ENCODE results near the gene ANOS1. TPM values are rescaled to one million over a fixed set of nuclear protein-coding genes. Genes with fewer than 3 reads are reported as not detected.

Gene ANOS1
- total and polyA plus RNA-seq, 2 experiments from 2014 or later: 10.4 to 22.5 TPM

DNA sequence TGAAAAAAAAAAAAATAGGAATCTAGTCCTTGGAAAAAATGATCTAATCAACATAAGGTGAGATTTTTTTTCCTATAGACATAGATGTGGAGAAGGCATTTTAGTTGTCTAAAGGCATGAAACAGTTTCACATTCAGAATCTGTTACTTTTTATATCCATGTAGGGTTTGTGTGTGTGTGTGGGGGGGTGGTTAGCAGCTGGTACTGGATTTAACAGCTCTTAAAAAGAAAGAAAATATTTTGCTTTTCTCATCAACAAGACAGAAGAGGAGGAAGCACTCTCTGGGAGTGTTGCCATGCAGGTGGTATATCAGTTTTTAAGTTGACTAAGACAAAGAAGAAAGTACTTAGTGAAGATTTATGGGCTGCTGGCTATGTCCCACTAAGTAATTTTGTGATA is 145.0 kb downstream of the ANOS1 start:
- Histone ChIP-seq H3K36me3 (no peaks in the 10 kb centered on the region), H3K27me3 (no peaks in the 10 kb centered on the region), H3K9me3 (ENCODE audit: low read depth) (no peaks in the 10 kb centered on the region), H3K27ac (no peak overlapping the region), H3K4me3 (no peak overlapping the region), H3K4me1 (ENCODE audit: low read depth) (peaks cover 5% of the 10 kb centered on the region)
- no peak for DNase-seq (ENCODE audit: low read depth in 1 of 2, low spot score in 1 of 2)
- TF ChIP-seq, protein P1, sequence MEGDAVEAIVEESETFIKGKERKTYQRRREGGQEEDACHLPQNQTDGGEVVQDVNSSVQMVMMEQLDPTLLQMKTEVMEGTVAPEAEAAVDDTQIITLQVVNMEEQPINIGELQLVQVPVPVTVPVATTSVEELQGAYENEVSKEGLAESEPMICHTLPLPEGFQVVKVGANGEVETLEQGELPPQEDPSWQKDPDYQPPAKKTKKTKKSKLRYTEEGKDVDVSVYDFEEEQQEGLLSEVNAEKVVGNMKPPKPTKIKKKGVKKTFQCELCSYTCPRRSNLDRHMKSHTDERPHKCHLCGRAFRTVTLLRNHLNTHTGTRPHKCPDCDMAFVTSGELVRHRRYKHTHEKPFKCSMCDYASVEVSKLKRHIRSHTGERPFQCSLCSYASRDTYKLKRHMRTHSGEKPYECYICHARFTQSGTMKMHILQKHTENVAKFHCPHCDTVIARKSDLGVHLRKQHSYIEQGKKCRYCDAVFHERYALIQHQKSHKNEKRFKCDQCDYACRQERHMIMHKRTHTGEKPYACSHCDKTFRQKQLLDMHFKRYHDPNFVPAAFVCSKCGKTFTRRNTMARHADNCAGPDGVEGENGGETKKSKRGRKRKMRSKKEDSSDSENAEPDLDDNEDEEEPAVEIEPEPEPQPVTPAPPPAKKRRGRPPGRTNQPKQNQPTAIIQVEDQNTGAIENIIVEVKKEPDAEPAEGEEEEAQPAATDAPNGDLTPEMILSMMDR (IDR thresholded peaks at IDR 0.05; ENCODE audit: low read depth, low read length): no peak

DNA sequence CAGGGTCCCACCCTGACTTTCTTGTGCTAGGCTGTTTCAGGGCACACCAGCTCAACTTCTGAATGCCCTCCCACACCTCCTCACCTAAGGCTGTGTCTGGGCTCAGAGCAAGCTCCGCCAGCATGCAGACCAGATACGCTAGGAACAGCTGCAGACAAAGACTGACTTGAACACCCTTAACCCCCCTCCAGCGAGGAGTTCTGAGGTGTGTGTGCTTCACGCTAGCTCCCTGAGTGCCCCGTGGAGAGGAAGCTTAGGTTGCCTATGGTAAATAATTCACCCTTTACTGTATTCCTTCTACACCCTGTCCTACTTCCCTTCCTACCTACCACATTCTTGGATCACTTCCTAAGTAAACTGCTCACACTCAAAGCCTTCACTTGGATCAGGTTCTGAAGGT is 152.3 kb downstream of the ANOS1 start:
- TF ChIP-seq, protein P1 (IDR thresholded peaks at IDR 0.05; ENCODE audit: low read depth, low read length): no peak
- H3K4me3 ChIP-seq: no peak overlapping the region
- H3K27ac ChIP-seq: no peak overlapping the region
- no peaks in the 10 kb centered on the region for H3K4me1 ChIP-seq (ENCODE audit: low read depth)
- H3K27me3 ChIP-seq: no peaks in the 10 kb centered on the region
- no peaks in the 10 kb centered on the region for H3K36me3 ChIP-seq
- no peak for DNase-seq (ENCODE audit: low read depth in 1 of 2, low spot score in 1 of 2)
- no peaks in the 10 kb centered on the region for H3K9me3 ChIP-seq (ENCODE audit: low read depth)

DNA sequence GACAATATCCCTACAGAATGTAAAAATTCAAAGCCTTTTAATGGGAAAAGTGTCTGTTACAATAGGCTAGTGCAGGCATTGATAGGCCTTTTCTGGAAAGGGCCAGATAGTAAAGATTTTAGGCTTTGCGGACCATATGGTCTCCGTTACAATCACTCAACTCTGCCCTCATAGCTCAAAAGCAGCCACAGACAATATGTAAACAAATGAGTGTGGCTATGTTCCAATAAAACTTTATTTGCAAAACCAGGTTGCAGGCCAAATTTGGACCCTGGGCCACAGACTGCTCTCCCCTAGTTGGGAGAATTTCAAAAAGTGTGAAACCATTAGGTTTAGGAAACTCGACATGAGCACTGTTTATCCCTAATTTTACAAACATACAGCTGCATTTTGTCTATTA is 155.1 kb downstream of the ANOS1 start:
- Histone ChIP-seq H3K27me3 (no peaks in the 10 kb centered on the region), H3K4me1 (ENCODE audit: low read depth) (no peaks in the 10 kb centered on the region), H3K4me3 (no peak overlapping the region), H3K27ac (no peak overlapping the region), H3K36me3 (no peaks in the 10 kb centered on the region), H3K9me3 (ENCODE audit: low read depth) (no peaks in the 10 kb centered on the region)
- TF ChIP-seq, protein P1 (IDR thresholded peaks at IDR 0.05; ENCODE audit: low read depth, low read length): no peak
- no peak for DNase-seq (ENCODE audit: low read depth in 1 of 2, low spot score in 1 of 2)

DNA sequence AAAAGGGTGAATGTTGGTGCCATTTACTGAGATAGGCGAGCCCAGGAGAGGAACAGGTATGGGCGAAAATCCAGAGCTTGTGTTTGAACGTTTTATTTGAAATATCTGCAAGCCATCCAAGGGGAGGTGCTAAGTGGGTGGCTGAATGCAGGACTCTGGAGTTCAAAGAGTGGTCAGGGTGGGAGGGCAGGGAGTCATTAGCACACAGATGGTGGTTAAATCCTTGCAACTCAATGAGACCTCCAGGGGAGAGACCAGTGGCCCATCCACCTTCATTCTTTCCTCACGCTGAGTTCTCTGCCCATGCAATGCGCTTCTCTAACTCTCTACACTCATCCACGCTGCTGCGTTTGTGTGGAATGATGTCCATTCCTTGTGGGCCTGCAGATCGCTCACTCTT is 166.2 kb downstream of the ANOS1 start:
- H3K27ac ChIP-seq: no peak overlapping the region
- TF ChIP-seq, protein P1 (IDR thresholded peaks at IDR 0.05; ENCODE audit: low read depth, low read length): no peak
- peaks cover 4% of the 10 kb centered on the region for H3K36me3 ChIP-seq
- H3K4me3 ChIP-seq: no peak overlapping the region
- DNase-seq (ENCODE audit: low read depth in 1 of 2, low spot score in 1 of 2): no peak
- H3K9me3 ChIP-seq (ENCODE audit: low read depth): no peaks in the 10 kb centered on the region
- H3K27me3 ChIP-seq: no peaks in the 10 kb centered on the region
- no peaks in the 10 kb centered on the region for H3K4me1 ChIP-seq (ENCODE audit: low read depth)

DNA sequence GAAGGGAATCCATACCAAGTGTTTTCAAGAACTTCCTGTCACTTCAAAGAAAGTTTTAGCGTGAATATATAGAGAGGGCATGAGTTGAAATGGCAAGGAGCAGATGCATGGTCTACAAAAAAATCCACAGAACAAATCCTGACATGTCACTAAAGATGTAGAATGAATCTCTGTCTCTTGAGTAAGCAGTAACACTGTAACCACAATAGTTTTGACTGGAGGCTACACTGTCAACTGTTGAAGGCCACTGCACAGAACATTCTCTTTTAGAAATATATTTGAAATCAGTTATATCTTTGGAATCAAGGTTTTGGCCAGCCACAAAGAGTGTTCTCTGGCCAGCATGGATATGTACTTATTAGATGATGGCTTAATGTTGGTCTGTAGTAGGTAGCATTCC is 183.5 kb downstream of the ANOS1 start:
- no peaks in the 10 kb centered on the region for H3K36me3 ChIP-seq
- H3K27me3 ChIP-seq: no peaks in the 10 kb centered on the region
- no peaks in the 10 kb centered on the region for H3K9me3 ChIP-seq (ENCODE audit: low read depth)
- TF ChIP-seq, protein P1 (IDR thresholded peaks at IDR 0.05; ENCODE audit: low read depth, low read length): no peak
- no peak overlapping the region for H3K27ac ChIP-seq
- DNase-seq (ENCODE audit: low read depth in 1 of 2, low spot score in 1 of 2): no peak
- H3K4me3 ChIP-seq: no peak overlapping the region
- H3K4me1 ChIP-seq (ENCODE audit: low read depth): no peaks in the 10 kb centered on the region

DNA sequence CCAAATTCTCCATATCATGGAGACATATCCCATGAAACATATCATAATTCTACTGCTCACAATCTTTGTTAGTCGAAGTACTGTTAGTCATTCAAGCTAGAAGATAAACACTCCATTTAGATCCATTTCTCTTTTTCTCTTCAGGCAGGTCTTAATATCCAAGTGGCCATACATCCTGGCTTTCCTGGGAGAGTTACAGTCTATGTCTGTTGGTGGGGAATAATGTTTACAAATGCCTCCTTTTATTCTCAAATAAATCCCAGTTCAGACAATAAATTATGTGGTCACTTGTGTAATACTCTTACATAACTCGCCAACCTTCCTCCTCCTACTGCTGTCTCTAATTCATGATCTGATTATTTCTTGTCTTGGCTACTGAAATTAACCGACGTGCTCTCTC is 185.2 kb downstream of the ANOS1 start:
- H3K36me3 ChIP-seq: no peaks in the 10 kb centered on the region
- no peaks in the 10 kb centered on the region for H3K27me3 ChIP-seq
- no peaks in the 10 kb centered on the region for H3K4me1 ChIP-seq (ENCODE audit: low read depth)
- no peak for DNase-seq (ENCODE audit: low read depth in 1 of 2, low spot score in 1 of 2)
- TF ChIP-seq, protein P1 (IDR thresholded peaks at IDR 0.05; ENCODE audit: low read depth, low read length): no peak
- H3K9me3 ChIP-seq (ENCODE audit: low read depth): no peaks in the 10 kb centered on the region
- no peak overlapping the region for H3K4me3 ChIP-seq
- H3K27ac ChIP-seq: no peak overlapping the region

Data from cardiac muscle cell (in vitro differentiated cells and primary cell).